CD4-positive, alpha-beta T cell (primary cell): Measurements from ENCODE around the gene SPRN. TPM values are rescaled to one million over a fixed set of nuclear protein-coding genes. Genes with fewer than 3 reads are reported as not detected.

Experiments used
- ATAC-seq: fragments of 200-7000 bp; cut with Tn5 transposase; one replicate; pipeline ENCODE4 v1.10.0; 2022; ENCODE audit warnings: mild to moderate bottlenecking; ENCODE audit not compliant: poor library complexity
- CTCF ChIA-PET: fragments of 350-600 bp; sonication (Branson Sonifier 250); formaldehyde crosslinking; loops from one replicate; lab custom pipeline; 2021; ENCODE audit warnings: antibody characterized with exemption, inconsistent platforms; lab: Charles Lee
- POLR2A ChIA-PET: fragments of 350-600 bp; sonication (Branson Sonifier 250); formaldehyde crosslinking; loops from one replicate; lab custom pipeline; 2021; ENCODE audit warnings: antibody characterized with exemption, inconsistent platforms; lab: Charles Lee
- DNase-seq, 14 experiments: peaks; one replicate each; pipeline ENCODE4 v3.0.0-alpha.2; 2013 to 2020; ENCODE audit warnings: mixed read lengths in 2 of 14
- H3K27ac ChIP-seq, 2 donors: one replicate each; pipeline versions ENCODE4 v1.5.1 to v1.7.0; 2013; ENCODE audit warnings: low read length in 2 of 2, low read depth in 1 of 2, mild to moderate bottlenecking in 1 of 2
- H3K27me3 ChIP-seq, 2 experiments: 1 replicate in 1 of 2; 2 replicates in 1 of 2; pipeline versions ENCODE4 v1.6.1 to v1.7.0; 2013; ENCODE audit warnings: low read length in 2 of 2, control low read depth in 1 of 2, mild to moderate bottlenecking in 1 of 2, moderate library complexity in 1 of 2; ENCODE audit not compliant: insufficient read depth in 2 of 2, control insufficient read depth in 1 of 2
- H3K36me3 ChIP-seq: one replicate; pipeline ENCODE4 v1.6.1; 2013; ENCODE audit warnings: low read length, control low read depth; ENCODE audit not compliant: insufficient read depth
- H3K4me1 ChIP-seq: one replicate; pipeline ENCODE4 v1.6.1; 2013; ENCODE audit warnings: low read length, control low read depth; ENCODE audit not compliant: insufficient read depth
- H3K4me3 ChIP-seq: one replicate; pipeline ENCODE4 v1.5.1; 2013; ENCODE audit warnings: mild to moderate bottlenecking, low read length, moderate library complexity
- H3K9me3 ChIP-seq, 2 experiments: 1 replicate in 1 of 2; 2 replicates in 1 of 2; pipeline versions ENCODE4 v1.6.1 to v1.7.0; 2013; ENCODE audit warnings: low read length in 2 of 2, mild to moderate bottlenecking in 2 of 2, control low read depth in 1 of 2, moderate library complexity in 1 of 2; ENCODE audit not compliant: control insufficient read depth in 1 of 2, insufficient read depth in 1 of 2
- H3K27ac Mint-ChIP-seq: one replicate; pipeline ENCODE4 v1.8.0; 2020; ENCODE audit warnings: mixed read lengths
- H3K27me3 Mint-ChIP-seq: one replicate; pipeline ENCODE4 v1.8.0; 2021; ENCODE audit warnings: mixed read lengths
- H3K36me3 Mint-ChIP-seq: one replicate; pipeline ENCODE4 v1.8.0; 2021; ENCODE audit warnings: low read depth, mixed read lengths
- H3K4me1 Mint-ChIP-seq: one replicate; pipeline ENCODE4 v1.8.0; 2021; ENCODE audit warnings: low read depth, mixed read lengths
- H3K4me3 Mint-ChIP-seq: one replicate; pipeline ENCODE4 v1.8.0; 2020; ENCODE audit warnings: mild to moderate bottlenecking, mixed read lengths
- H3K9me3 Mint-ChIP-seq: one replicate; pipeline ENCODE4 v1.8.0; 2020; ENCODE audit warnings: mixed read lengths
- CTCF ChIP-seq: fragments of 200-600 bp; IDR thresholded peaks from one replicate; pipeline ENCODE4 v1.8.0; 2022; ENCODE audit warnings: antibody characterized with exemption, mild to moderate bottlenecking
- intact Hi-C, 2 experiments: fragments of 100-400 bp; cut with DNase I in 1 of 2; cut with micrococcal nuclease in 1 of 2; formaldehyde crosslinking; loops; one replicate each; pipeline versions ENCODE4 v1.15.1 to v1.9.0; 2023 to 2025; cut with DNase I, micrococcal nuclease
- total RNA-seq, 174 experiments: library from RNA in 2 of 174; stranded (reverse) in 2 of 174; gene quantifications; one replicate each; pipeline ENCODE4 v1.2.3 and lab custom pipeline; 2021 to 2026

SPRN gene
- total RNA-seq, 2 experiments from 2014 or later, result not detected

- no peaks in the 10 kb centered on the region for H3K27me3 ChIP-seq
- peaks cover 11 to 31% of the 10 kb centered on the region in 2 experiments for H3K9me3 ChIP-seq
- Mint-ChIP-seq H3K27ac (no peak overlapping the region), H3K9me3 (peaks cover 17% of the 10 kb centered on the region), H3K36me3 (peaks cover 23% of the 10 kb centered on the region), H3K4me3 (no peak overlapping the region), H3K27me3 (no peaks in the 10 kb centered on the region), H3K4me1 (no peaks in the 10 kb centered on the region)
- no peaks in the 10 kb centered on the region for H3K36me3 ChIP-seq
- intact Hi-C loops, result no loop called here
- H3K27ac ChIP-seq, result no peak overlapping the region
- DNase-seq (no peak), ATAC-seq (no peak)
- peaks cover 3% of the 10 kb centered on the region for H3K4me1 ChIP-seq
- ChIA-PET POLR2A (no interaction called here), CTCF (no interaction called here)
- TF ChIP-seq CTCF, result no peak
- H3K4me3 ChIP-seq, result no peak overlapping the region
Observed at GRCh38 chr10:133451346-133451745, 26.9 kb upstream of the SPRN start.

DNA sequence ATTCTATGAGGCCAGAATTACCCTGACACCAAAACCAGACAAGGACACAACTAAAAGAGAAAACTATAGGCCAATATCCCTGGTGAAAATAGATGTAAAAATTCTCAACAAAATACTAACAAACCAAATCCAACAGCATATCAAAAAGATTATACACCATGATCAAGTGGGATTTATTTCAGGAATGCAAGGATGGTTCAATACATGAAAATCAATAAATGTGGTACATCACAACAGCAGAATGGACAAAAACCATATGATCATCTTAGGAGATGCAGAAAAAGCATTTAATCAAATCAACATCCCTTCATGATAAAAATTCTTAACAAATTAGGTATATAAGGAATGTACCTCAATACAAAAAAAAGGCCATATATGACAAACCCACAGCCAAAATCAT, 23.7 kb upstream of the SPRN start:
- no peak for TF ChIP-seq CTCF
- DNase-seq (no peak), ATAC-seq (no peak)
- peaks cover under 1% of the 10 kb centered on the region for H3K4me1 Mint-ChIP-seq
- no peak overlapping the region for H3K27ac Mint-ChIP-seq
- no peaks in the 10 kb centered on the region for H3K27me3 ChIP-seq
- H3K9me3 Mint-ChIP-seq, result peaks cover 17% of the 10 kb centered on the region
- no peaks in the 10 kb centered on the region for H3K27me3 Mint-ChIP-seq
- H3K36me3 Mint-ChIP-seq, result peaks cover 23% of the 10 kb centered on the region
- no peaks in the 10 kb centered on the region for H3K36me3 ChIP-seq
- H3K4me3 Mint-ChIP-seq, result no peak overlapping the region
- peaks cover 4% of the 10 kb centered on the region for H3K4me1 ChIP-seq
- ChIA-PET CTCF (no interaction called here), POLR2A (no interaction called here)
- intact Hi-C loops, result no loop called here
- no peak overlapping the region for H3K27ac ChIP-seq
- H3K4me3 ChIP-seq, result no peak overlapping the region
- H3K9me3 ChIP-seq, result peaks cover 30 to 31% of the 10 kb centered on the region in 2 experiments

DNA sequence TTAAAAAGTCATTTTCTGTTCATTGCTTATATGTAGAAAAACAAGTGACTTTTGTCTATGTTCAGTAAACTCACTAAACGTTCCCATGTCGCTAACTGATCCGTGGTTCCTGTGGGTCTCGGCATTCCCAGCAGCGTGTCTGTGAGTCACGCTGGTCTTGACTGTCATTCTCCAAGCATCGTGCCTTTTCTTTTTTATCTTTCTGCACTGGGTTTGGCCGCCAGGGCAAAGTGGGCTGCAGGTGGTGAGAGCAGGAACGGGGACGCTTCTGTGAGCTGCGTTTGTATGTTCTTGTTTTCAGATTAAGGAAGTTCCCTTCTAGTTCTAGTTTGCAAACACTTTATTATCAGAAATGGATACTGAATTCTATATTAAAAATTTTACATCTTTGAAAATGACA, 22.6 kb upstream of the SPRN start:
- Mint-ChIP-seq H3K9me3 (peaks cover 17% of the 10 kb centered on the region), H3K27ac (no peak overlapping the region), H3K36me3 (peaks cover 23% of the 10 kb centered on the region), H3K4me3 (no peak overlapping the region), H3K27me3 (no peaks in the 10 kb centered on the region), H3K4me1 (peaks cover 8% of the 10 kb centered on the region)
- peaks cover 16% of the 10 kb centered on the region for H3K4me1 ChIP-seq
- peaks cover 30 to 31% of the 10 kb centered on the region in 2 experiments for H3K9me3 ChIP-seq
- DNase-seq (no peak), ATAC-seq (no peak)
- H3K36me3 ChIP-seq, result no peaks in the 10 kb centered on the region
- no peak overlapping the region for H3K27ac ChIP-seq
- intact Hi-C loops, result no loop called here
- H3K27me3 ChIP-seq, result no peaks in the 10 kb centered on the region
- CTCF ChIA-PET, result no interaction called here
- POLR2A ChIA-PET, result no interaction called here
- TF ChIP-seq CTCF, result no peak
- no peak overlapping the region for H3K4me3 ChIP-seq
